Muscle layer of colon (tissue), 2 donors: Measurements from ENCODE around the gene CRACR2A.
A peak's percentile ranks its signal among the peaks of the same experiment; 100 is the strongest.

Source experiments
- H3K27ac ChIP-seq: one replicate; pipeline ENCODE4 v1.7.0; 2013; ENCODE audit warnings: low read depth, mild to moderate bottlenecking, low read length, moderate library complexity
- H3K27me3 ChIP-seq, 2 donors: one replicate each; pipeline ENCODE4 v1.7.0; 2013; ENCODE audit warnings: low read length in 2 of 2, mild to moderate bottlenecking in 2 of 2; ENCODE audit not compliant: insufficient read depth in 2 of 2, control insufficient read depth in 1 of 2
- H3K36me3 ChIP-seq: one replicate; pipeline ENCODE4 v1.7.0; 2013; ENCODE audit warnings: mild to moderate bottlenecking, low read length; ENCODE audit not compliant: insufficient read depth
- H3K4me1 ChIP-seq: one replicate; pipeline ENCODE4 v1.7.0; 2013; ENCODE audit warnings: mild to moderate bottlenecking, low read length; ENCODE audit not compliant: insufficient read depth
- H3K4me3 ChIP-seq, 2 donors: one replicate each; pipeline ENCODE4 v1.7.0; 2013; ENCODE audit warnings: low read length in 2 of 2, low read depth in 1 of 2, mild to moderate bottlenecking in 1 of 2, moderate library complexity in 1 of 2
- H3K9ac ChIP-seq: one replicate; pipeline ENCODE4 v1.7.0; 2013; ENCODE audit warnings: low read length
- H3K9me3 ChIP-seq: one replicate; pipeline ENCODE4 v1.7.0; 2013; ENCODE audit warnings: mild to moderate bottlenecking, low read length
- donor health status: abdominal sarcoma.
- donor health status: Adenocarcinoma of cecum.

CRACR2A gene

DNA sequence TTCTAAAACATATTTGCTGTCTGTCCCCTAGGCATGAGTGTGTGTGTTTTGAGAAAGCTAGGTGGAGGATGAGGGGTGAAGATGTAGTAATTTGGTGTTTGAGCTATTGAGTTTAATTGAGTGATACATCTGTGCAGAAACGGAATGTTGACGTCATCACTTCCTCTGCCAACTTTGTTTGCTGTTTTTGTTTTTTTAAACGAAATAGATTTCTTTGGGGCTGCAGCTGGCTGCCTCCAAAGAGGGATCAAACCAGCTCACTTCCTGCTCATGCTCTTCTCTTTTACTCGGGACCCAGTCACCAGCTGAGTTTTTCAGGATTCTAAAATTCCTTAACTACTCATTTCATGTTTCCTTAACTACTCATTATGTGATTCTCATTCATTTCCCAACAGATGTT, 19.5 kb upstream of the CRACR2A start:
- Histone ChIP-seq H3K27ac (no peak overlapping the region), H3K36me3 (no peaks in the 10 kb centered on the region), H3K27me3 (no peaks in the 10 kb centered on the region), H3K4me1 (no peaks in the 10 kb centered on the region), H3K9me3 (no peaks in the 10 kb centered on the region), H3K9ac (no peak overlapping the region), H3K4me3 (no peak overlapping the region)

DNA sequence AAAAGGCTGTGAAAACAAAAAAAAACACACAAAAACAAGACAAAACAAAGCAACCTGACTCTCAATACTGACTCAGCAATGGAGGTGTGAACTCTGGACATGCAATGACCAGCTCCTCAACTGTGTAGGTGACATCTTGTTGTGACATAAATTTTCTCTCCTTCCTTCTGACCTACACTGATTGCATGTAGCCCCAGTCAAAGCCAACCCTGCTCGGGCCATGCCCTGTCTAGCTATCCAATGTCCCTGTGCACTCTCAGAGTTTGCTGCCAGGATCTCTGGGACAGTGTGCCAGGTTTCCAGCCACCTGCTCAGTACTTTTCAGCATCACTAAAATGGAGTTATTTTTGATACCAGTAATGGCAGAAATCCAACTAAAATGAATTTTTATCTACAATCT, 18.9 kb upstream of the CRACR2A start:
- Histone ChIP-seq H3K27ac (no peak overlapping the region), H3K9me3 (no peaks in the 10 kb centered on the region), H3K9ac (no peak overlapping the region), H3K36me3 (no peaks in the 10 kb centered on the region), H3K4me3 (no peak overlapping the region), H3K27me3 (no peaks in the 10 kb centered on the region), H3K4me1 (no peaks in the 10 kb centered on the region)

DNA sequence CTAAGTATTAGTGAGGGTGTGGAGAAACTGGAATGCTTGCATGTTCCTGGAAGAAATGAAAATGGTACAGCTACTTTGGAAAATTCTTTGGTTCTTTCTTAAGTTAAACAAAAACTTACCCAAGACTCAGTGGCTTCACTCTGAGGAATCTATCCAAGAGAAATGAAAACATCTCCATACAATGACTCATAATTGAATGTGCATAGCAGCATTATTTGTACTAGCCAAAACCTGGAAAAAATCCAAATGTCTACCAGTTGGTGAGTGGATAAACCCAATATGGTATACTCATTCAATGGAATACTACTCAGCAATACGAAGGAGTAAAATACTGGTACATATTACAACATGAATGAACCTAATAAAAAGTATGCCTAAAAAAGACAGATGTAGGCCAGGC, 18.0 kb upstream of the CRACR2A start:
- Histone ChIP-seq H3K27ac (no peak overlapping the region), H3K9me3 (no peaks in the 10 kb centered on the region), H3K9ac (no peak overlapping the region), H3K4me3 (no peak overlapping the region), H3K4me1 (no peaks in the 10 kb centered on the region), H3K27me3 (no peaks in the 10 kb centered on the region), H3K36me3 (no peaks in the 10 kb centered on the region)

DNA sequence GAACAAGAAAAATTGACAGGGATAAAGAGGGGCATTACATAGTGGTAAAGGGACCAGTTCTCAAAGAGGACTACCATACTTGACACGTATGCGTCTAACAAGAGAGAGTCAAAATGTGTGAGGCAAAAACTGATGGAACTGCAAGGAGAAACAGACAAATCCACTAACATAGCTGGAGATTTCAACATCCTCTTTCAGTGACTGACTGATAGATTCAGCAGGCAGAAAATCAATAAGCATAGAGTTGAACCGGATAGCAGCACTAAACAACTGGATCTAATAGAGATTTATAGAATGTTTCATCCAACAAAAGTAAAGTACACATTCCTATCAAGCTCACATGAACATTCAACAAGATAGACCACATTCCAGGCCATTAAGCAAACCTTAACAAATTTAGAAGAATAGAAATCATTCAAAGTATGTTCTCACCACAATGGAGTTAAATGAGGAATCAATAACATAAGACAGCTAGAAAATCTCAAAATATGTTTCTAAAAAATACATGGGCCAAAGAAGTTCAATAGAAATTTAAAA, 16.1 kb upstream of the CRACR2A start:
- no peaks in the 10 kb centered on the region for H3K36me3 ChIP-seq
- H3K4me3 ChIP-seq, result no peak overlapping the region
- no peaks in the 10 kb centered on the region for H3K9me3 ChIP-seq
- H3K9ac ChIP-seq, result no peak overlapping the region
- H3K27ac ChIP-seq, result no peak overlapping the region
- no peaks in the 10 kb centered on the region for H3K4me1 ChIP-seq
- H3K27me3 ChIP-seq, result no peaks in the 10 kb centered on the region

DNA sequence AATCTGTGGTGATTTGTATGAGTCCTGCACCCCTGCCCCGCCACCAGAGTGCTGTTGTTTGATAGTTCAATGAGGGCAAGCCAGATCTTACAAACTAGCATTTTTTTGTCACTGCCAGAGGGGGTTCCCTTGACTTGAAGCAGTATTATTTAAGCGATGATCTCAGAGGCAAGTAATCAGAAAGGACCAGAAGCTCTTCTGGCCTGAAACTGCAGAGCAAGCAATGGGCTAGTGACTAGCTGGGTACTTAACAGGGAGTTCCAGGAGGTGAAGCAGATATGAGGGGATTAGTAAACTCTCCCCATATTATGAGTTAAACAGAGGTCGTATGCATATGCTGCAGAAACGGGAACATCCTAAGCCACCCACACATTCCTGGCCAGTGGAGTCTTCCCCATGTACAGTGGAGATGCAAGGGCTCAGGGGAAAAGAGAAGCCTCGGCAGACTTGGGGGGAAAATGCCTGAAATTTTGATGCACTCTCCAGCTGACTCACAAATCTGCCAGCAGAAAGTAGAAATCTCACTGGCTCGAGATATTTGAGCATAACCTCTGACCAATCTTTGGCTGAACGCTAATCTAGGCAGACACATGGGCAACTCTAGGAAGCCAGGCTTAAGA, 8.3 kb upstream of the CRACR2A start:
- H3K9ac ChIP-seq, result no peak overlapping the region

DNA sequence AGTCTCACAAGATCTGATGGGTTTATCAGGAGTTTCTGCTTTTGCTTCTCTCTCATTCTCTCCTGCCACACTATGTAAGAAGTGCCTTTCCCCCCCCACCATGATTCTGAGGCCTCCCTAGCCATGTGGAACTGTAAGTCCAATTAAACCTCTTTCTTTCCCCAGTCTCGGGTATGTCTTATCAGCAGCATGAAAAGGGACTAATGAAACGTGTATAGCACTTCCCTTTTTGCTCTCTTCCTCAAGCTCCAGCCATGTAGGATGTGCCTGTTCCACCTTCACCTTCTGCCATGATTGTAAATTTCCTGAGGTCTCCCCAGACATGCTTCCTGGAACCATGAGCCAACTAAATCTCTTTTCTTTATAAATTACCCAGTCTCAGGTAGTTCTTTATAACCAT, 7.0 kb upstream of the CRACR2A start:
- Histone ChIP-seq H3K27me3 (no peaks in the 10 kb centered on the region), H3K9me3 (no peaks in the 10 kb centered on the region), H3K4me3 (no peak overlapping the region), H3K4me1 (no peaks in the 10 kb centered on the region), H3K36me3 (no peaks in the 10 kb centered on the region), H3K9ac (no peak overlapping the region), H3K27ac (no peak overlapping the region)

More for the DNA sequence above, 8.3 kb upstream of the CRACR2A start:
- Histone ChIP-seq H3K9me3 (no peaks in the 10 kb centered on the region), H3K4me3 (no peak overlapping the region), H3K36me3 (no peaks in the 10 kb centered on the region), H3K4me1 (no peaks in the 10 kb centered on the region), H3K27me3 (no peaks in the 10 kb centered on the region), H3K27ac (no peak overlapping the region)

DNA sequence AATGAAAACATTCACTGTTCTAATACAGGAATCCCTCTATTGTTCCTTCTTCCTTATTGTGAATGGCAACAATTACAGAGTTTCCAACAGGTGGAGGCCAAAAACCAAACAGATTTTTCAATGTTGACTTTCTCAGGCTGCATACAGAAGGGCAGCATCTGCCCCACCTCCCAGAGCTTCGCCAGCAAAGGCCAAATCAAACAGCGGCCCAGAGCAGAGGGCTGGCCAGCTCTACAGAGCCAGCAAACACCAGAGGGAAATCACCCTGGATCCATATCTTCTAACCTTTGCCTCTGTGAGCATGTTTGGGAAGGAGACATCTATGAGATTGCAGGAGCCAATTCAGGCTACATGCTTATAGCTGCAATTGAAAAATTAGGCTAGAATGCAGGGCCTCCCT, 4.4 kb upstream of the CRACR2A start:
- H3K36me3 ChIP-seq, result no peaks in the 10 kb centered on the region
- H3K9ac ChIP-seq, result no peak overlapping the region
- no peak overlapping the region for H3K27ac ChIP-seq
- no peaks in the 10 kb centered on the region for H3K4me1 ChIP-seq
- peaks cover 0 to 9% of the 10 kb centered on the region in 2 donors for H3K27me3 ChIP-seq
- no peaks in the 10 kb centered on the region for H3K9me3 ChIP-seq
- H3K4me3 ChIP-seq, result no peak overlapping the region

DNA sequence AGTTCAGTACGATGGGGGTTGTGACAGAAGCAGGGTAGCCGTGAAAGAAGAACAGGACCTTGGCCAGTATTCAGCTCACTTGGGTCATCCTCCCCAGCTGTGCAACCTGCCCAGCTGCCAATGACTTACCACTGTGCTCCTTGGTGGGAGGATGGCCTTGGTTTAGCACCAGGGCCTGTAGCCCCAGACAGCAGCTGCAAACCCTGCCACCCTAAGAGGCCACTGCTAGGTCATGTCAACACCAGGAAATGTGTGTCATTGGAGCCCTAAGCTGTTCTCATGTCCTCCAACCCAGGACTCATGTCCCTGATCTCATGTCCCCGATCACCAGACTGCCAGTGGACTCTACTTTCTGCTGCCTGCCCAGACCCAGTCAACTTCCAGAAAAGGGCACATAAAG, 3.0 kb upstream of the CRACR2A start:
- Histone ChIP-seq H3K27ac (no peak overlapping the region), H3K4me3 (no peak overlapping the region), H3K9ac (no peak overlapping the region), H3K4me1 (no peaks in the 10 kb centered on the region), H3K9me3 (no peaks in the 10 kb centered on the region), H3K27me3 (peaks cover 0 to 9% of the 10 kb centered on the region in 2 donors), H3K36me3 (no peaks in the 10 kb centered on the region)

DNA sequence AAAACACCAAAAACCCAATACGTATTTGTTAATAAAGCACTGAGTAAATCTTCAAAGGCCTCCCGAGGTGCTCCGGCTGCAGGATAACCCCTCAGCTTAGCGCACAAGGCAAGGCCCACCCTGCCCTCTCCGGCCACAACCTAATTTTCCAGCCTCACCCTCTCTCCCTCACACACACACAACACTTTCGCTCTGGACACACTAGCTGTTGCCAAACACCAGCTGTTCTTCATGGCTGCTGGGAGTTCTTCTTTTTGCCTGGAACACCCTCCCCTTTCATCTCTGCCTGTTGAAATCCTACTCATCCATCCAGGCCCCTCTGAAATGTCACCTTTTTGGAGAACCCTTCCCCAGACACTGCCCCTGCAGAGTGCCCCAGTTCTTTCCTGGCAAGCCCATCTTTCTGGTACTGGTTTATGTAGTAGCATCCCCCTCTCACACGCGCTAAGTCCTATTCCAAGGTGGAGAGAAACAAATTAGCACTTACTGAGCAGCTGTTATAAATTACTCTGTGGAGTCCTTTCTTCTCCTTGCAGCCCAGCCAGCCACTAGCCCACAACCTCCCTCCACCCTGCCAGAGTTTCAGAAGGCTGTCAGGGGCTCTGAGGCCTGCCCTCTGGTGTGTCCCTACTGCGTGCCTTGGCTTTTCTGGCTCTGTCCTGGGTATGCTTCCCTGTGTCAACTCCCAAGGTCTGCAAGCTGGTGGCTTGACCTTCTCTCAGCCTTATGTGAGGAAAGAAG, 805 bp upstream of the CRACR2A start:
- no peak overlapping the region for H3K9ac ChIP-seq
- H3K4me1 ChIP-seq, result no peaks in the 10 kb centered on the region
- peak overlapping the region in 1 of 2 donors; percentile 60 for H3K4me3 ChIP-seq
- H3K36me3 ChIP-seq, result no peaks in the 10 kb centered on the region
- no peaks in the 10 kb centered on the region for H3K9me3 ChIP-seq
- peak overlapping the region; percentile 55 for H3K27ac ChIP-seq
- peaks cover 0 to 9% of the 10 kb centered on the region in 2 donors for H3K27me3 ChIP-seq

DNA sequence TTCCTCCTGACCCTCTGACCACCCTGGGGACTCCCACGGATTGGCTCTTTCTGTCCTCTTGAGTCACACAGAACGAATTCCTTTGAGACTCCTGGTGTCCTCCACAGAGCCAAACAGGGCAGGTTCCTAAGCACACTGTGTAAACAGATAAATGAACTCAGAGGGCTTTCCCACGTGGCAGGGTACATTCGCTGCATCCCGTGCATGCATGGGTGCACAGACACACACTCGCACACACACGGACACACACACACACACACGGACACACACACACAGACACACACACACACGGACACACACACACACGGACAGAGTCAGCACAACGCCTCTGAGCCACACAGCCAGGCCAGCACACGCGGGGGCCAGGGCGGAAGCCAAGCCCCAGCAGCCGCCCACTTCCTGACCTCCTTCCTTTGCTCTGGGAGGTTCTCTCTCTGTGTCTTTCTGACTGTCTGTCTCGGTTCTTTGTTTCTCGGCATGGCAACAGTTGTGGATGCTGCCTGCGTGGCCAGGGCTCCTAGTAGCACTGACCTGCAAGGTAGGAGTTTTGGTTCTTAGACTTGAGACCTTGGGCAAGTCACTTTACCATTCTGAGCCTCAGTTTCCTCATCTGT, 706 bp downstream of the CRACR2A start:
- Histone ChIP-seq H3K36me3 (no peaks in the 10 kb centered on the region), H3K9me3 (no peaks in the 10 kb centered on the region), H3K27ac (peak overlapping the region; percentile 55), H3K9ac (no peak overlapping the region), H3K4me3 (peak overlapping the region; percentile 41 to 60), H3K27me3 (peaks cover 0 to 9% of the 10 kb centered on the region in 2 donors), H3K4me1 (no peaks in the 10 kb centered on the region)

DNA sequence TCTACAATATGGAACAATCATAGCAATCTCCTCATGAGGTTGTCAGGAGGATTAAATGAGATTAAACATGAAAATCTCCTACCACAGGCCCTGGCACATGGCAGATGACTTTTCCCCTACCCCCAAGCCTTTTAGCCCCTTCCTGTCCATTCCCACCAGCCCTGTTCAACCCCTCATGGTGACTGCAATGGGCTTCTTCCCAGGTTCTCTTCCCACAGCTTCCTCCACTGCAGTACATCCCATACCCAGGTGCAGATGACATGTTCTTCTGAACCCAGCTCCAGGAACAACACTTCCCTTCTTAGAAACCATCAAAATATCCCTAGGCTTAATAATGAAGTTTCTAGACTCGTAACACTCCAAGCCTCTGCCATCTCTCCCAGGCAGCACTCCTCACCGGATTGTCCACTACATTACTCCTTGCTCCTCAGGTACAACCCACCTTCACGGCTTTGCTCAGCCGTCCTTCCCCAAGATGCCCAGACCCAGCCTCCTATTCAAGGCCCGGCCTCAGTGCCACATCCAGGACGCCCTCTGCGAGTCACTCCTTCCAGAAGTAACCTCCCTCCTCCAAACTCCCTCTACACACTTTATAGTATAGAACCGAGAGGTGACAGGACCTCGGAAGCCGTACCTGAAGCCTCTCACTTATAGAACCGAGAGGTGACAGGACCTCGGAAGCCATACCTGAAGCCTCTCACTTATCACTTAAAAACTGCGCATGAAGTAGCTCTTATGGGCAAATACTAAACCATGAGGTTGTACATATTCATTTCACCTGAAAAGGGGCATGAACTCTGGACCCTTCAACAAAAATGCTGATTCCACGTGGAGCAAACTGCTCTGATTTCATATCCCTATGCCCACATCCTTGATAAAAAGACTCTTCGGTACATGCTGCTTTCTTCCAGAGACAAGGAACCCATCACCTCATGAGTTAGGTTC, 1.5 kb downstream of the CRACR2A start:
- H3K4me1 ChIP-seq, result no peaks in the 10 kb centered on the region
- no peaks in the 10 kb centered on the region for H3K36me3 ChIP-seq
- H3K27me3 ChIP-seq, result peaks cover 0 to 9% of the 10 kb centered on the region in 2 donors
- H3K4me3 ChIP-seq, result peak overlapping the region in 1 of 2 donors; percentile 60
- no peak overlapping the region for H3K9ac ChIP-seq
- H3K9me3 ChIP-seq, result no peaks in the 10 kb centered on the region
- no peak overlapping the region for H3K27ac ChIP-seq
